GM18507 (cell line): Measurements from ENCODE around the gene PLN.

Source experiments
- DNase-seq: peaks from one replicate; pipeline ENCODE4 v3.0.0; 2011; ENCODE audit warnings: low read depth; ENCODE audit not compliant: insufficient read length; ENCODE audit errors: extremely low spot score
- FAIRE-seq: peaks from 2 replicates; lab custom pipeline; 2011; peaks lifted over from hg19 to GRCh38; lab: Jason Lieb, UNC

The PLN gene

DNA sequence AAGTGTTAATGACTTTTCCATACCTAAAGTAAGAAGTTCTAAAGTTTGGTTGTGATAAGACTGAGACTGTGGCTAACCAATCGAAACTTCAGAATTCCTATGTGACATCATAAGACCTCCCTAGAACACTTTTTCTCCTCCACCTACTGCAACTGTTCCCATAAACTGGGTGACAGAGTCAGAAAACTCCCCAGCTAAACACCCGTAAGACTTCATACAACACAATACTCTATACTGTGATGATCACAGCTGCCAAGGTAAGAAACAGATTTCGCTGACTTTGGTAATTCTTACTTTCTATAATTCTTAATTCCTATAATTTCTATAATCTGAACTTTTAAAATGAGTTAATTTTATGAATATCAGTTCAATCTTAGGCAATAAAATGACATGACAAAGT lies at the start of gene PLN:
Gene PLN (plus strand): TSS at position 161 of the 400 bp plus-strand sequence. CDS start 10,626 bp downstream, outside the sequence.
- DNase-seq (no peak), FAIRE-seq (peak; percentile 29)

GRCh38 chr6:118500130-118501015 lies 47.7 kb upstream of the PLN start:
- no peak for DNase-seq
- FAIRE-seq = no peak

- FAIRE-seq = no peak
Observed at GRCh38 chr6:118501099-118501498, 47.0 kb upstream of the PLN start.

DNA sequence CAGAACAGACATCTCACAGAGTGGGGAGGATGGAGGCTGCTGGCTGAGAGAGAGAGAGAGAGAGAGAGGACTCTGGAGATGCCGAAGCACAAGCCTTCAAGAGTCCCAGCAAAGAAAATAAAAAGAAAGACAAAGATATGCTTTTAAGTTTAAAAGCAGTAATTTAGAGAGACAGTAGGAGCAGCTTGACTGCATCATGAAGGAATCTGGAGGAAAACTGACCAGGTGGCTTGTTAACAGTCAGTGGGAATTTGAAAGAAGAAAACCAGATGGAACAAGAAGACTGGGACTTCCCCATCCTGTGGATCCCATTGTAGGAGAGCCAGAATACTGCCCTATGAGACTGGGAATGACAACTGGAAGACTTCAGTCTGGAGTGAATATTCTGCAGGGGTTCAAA lies 46.3 kb upstream of the PLN start:
- no peak for DNase-seq
- no peak for FAIRE-seq

More at GRCh38 chr6:118501099-118501498, 47.0 kb upstream of the PLN start:
- DNase-seq = no peak

- FAIRE-seq = no peak
Observed at GRCh38 chr6:118502169-118502568, 45.9 kb upstream of the PLN start.

GRCh38 chr6:118504611-118505010 lies 43.5 kb upstream of the PLN start:
- FAIRE-seq = no peak
- no peak for DNase-seq

More at GRCh38 chr6:118502169-118502568, 45.9 kb upstream of the PLN start:
- no peak for DNase-seq

- DNase-seq (no peak), FAIRE-seq (no peak)
Observed at GRCh38 chr6:118505656-118506055, 42.4 kb upstream of the PLN start.

DNA sequence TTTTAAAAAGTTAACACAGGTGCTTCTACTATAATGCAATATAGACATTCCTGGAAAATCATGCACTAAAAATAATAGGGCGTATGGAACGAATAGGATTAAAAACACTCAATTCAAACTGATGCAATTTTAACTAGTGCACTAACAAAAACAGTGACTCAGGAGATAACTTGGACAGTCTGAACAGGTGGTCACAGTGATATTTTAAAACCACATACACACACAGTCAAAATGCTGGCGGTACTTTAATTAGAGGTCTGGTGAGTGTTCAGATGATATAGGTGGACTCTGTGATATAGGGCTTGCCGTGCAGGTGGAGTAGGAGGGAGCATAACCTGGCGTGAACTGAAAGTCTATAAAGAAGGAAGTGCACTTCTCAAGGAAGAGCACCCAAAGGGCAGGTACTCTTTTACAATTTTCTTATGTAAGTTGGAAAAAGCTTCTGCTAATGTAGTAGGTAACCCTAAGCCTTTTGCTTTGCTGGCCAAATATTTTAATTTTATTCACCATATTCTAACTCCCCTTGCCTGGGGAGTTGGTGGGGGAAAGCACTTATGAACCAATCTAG lies 41.9 kb upstream of the PLN start:
- FAIRE-seq = no peak

GRCh38 chr6:118507636-118508035 lies 40.5 kb upstream of the PLN start:
- FAIRE-seq (no peak), DNase-seq (no peak)

More for the DNA sequence above, 41.9 kb upstream of the PLN start:
- no peak for DNase-seq

- FAIRE-seq (no peak), DNase-seq (no peak)
Observed at GRCh38 chr6:118509009-118509617, 39.0 kb upstream of the PLN start.

DNA sequence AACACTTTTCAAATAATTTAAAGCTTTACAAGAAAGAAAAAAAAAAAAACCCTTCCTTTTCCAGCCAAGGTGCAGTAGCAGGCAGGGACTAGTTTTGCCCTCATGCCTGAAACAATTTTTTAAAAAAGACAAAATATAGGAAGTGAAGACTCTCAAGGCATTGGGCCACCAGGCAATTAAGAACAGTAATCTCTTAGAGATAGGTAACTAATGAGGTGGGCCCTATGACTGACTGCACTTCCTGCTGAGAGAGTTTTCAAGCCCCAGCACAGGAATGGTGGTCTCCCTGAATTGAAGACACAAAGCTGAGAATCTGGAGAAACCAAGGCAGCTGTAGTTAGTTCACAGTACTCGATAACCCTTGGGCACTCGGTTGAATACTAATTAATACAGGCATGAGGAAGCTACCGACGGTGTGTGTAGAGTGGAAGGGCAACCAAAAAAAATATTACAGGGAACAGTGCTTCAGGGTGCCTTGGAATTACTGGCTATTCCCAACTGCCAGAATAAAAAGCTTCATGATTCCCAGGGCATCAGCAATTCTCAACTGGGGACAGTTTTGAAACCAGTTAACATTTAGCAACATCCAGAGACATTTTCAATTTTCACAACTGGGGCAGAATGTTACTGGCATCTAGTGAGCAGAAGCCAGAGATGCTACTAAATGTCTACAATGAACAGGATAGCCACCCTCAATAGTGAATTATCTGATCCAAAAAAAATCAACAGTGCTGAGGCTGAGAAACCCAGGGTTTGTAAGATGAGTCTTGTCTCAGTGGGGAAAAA lies 36.0 kb upstream of the PLN start:
- no peak for DNase-seq
- no peak for FAIRE-seq

DNA sequence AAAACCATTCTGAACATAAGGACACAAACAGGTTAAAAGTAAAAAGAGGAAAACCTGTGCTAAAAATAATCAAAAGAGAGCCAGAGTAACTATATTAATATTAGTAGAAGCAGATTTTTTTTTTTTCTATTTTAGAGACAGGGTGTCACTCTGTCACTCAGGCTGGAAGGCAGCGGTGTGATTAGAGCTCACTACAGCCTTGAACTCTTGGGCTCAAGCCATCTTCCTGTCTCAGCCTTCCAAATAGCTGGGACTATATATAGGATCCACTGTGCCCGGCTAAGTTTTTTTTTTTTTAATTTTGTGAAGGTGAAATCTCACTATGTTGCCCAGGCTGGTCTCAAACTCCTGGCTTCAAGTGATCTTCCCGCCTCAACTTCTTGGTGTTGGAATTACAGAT lies 33.4 kb upstream of the PLN start:
- DNase-seq (no peak), FAIRE-seq (no peak)

- FAIRE-seq (no peak), DNase-seq (no peak)
Observed at GRCh38 chr6:118522422-118522821, 25.7 kb upstream of the PLN start.

DNA sequence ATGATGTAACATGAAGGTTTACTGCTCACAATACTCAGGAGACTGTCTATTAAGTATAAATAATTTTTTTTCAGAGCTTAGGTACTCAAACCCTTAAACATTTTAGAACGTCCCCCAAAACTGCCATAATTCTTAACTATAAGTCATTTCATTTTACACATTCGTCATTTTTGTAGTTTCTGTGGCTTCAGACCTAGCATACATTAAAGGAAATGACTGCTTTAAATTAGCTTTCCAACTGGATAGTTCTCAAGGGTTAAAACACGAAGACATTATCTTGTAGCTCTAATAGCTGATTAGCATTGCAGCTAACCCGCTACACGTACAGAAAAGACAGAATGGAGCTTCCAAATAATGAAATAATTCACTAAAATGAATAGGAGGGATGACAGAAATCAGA lies 24.9 kb upstream of the PLN start:
- FAIRE-seq = peak; percentile 21
- no peak for DNase-seq

GRCh38 chr6:118524686-118525085 lies 23.4 kb upstream of the PLN start:
- no peak for DNase-seq
- no peak for FAIRE-seq

- FAIRE-seq (no peak), DNase-seq (no peak)
Observed at GRCh38 chr6:118525913-118526780, 21.9 kb upstream of the PLN start.

- FAIRE-seq = peak; percentile 50
- no peak for DNase-seq
Observed at GRCh38 chr6:118528129-118528528, 20.0 kb upstream of the PLN start.

DNA sequence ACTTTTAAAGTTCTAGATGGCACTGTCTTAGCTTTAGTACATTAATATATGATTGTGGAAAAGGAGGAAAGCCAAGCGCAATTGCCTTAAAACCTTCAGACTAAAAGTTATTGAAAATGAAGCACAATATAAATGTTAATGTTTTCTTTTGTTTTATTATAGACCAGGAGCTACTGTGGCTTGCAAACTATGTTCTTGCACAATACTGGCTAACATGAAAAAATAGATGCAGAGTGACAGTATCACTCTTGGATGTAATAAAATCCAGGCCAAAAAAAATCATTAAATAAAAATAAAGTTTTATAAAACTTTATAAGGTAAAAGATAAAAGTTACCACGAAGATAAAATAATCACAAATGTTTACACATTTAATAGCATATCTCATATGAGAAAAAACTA lies 18.3 kb upstream of the PLN start:
- DNase-seq = no peak
- FAIRE-seq = no peak

GRCh38 chr6:118530942-118531341 lies 17.2 kb upstream of the PLN start:
- FAIRE-seq (no peak), DNase-seq (no peak)
